GM19239 (cell line): ENCODE measurements around the gene SPATA2L.

Source experiments
- DNase-seq: peaks from one replicate; pipeline ENCODE4 v3.0.0; 2011; ENCODE audit warnings: low spot score; ENCODE audit not compliant: insufficient read length
- FAIRE-seq: peaks from 2 replicates; lab custom pipeline; 2011; peaks lifted over from hg19 to GRCh38; lab: Jason Lieb, UNC

The SPATA2L gene, protein sequence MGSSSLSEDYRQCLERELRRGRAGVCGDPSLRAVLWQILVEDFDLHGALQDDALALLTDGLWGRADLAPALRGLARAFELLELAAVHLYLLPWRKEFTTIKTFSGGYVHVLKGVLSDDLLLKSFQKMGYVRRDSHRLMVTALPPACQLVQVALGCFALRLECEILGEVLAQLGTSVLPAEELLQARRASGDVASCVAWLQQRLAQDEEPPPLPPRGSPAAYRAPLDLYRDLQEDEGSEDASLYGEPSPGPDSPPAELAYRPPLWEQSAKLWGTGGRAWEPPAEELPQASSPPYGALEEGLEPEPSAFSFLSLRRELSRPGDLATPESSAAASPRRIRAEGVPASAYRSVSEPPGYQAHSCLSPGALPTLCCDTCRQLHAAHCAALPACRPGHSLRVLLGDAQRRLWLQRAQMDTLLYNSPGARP

GRCh38 chr16:89701425-89702406 lies at the start of gene SPATA2L:
Gene SPATA2L, minus strand, starts transcription at chr16:89701705. Its CDS starts 473 bp downstream, at chr16:89701232.
- DNase-seq (peak; percentile 96), FAIRE-seq (peak; percentile 96)

- FAIRE-seq: no peak
Measured at GRCh38 chr16:89749637-89750036, 48.1 kb upstream of the SPATA2L start.

DNA sequence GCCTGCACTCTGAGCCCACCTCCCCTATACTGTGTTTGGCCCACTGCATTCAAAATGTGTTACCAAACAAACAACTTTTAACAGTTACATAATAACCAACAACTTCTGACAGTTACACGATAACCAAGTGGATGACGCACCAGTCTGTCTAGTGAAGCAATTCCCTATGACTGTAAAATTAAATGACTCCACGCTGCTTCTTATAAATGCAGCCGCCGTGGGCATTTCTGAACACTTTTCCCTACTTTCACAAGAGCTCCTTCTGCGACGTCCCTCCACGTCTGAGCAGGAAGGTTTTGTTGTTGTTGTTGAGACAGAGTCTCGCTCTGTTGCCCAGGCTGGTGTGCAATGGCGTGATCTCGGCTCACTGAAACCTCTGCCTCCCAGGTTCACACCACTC lies 47.4 kb upstream of the SPATA2L start:
- no peak for FAIRE-seq
- DNase-seq: no peak

More at GRCh38 chr16:89749637-89750036, 48.1 kb upstream of the SPATA2L start:
- no peak for DNase-seq

DNA sequence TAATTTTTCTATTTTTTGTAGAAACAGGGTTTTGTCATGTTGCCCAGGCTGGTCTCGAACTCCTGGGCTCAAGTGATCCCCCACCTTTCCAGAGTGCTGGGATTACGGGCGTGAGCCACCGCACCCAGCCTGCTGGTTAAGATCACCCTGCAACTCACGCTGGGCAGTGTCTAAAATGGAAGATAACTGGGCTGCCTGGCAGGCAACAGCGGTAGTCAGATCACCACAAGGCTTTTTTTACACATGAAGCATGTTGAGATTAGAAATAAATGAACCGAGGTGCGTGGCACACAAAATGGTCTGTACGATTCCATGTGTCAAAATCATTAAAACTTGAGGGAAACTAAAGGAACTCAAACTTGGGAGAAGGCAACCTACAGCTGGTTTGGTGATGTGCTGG lies 46.6 kb upstream of the SPATA2L start:
- no peak for FAIRE-seq

DNA sequence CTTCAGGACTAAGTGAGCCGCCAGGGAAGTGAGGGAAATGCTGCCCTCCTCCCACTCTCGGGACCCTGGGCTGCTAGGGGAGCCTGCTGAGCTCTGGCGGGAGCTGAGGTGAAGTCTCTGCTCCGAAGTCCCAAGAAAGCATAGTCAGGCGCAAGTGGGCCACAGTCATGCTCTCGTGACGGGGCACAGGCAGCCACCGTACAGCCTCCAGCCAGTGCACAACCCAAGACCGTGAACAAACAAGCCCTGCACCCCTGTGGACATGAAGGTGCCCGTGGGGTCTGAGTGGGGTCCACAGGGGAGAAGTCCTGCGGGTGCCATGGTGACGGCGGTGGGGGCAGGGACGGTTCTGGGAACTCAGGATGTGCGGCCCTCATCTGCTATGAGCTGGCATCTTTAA lies 44.5 kb upstream of the SPATA2L start:
- FAIRE-seq: no peak

More for the DNA sequence above, 46.6 kb upstream of the SPATA2L start:
- no peak for DNase-seq

DNA sequence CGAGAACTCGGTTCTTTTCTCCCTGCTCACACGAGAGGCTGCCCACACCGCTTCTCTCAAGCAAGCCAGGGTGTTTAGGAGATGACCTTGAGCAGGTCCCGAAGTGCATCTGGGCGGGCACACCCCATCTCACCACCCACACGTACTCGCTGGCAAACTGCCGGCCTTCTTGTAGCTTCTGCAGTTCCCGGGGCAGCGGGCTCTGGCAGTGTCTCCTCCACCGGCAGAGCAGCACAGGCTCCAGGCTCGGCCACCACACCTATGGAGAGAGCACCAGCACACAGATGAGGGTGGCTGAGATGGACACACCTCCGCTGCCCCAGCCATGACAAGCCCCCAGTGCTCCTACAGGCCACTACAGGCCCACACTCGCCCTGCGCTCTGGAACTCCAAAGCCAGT lies 43.3 kb upstream of the SPATA2L start:
- no peak for DNase-seq
- FAIRE-seq: no peak

More for the DNA sequence above, 44.5 kb upstream of the SPATA2L start:
- DNase-seq: no peak

DNA sequence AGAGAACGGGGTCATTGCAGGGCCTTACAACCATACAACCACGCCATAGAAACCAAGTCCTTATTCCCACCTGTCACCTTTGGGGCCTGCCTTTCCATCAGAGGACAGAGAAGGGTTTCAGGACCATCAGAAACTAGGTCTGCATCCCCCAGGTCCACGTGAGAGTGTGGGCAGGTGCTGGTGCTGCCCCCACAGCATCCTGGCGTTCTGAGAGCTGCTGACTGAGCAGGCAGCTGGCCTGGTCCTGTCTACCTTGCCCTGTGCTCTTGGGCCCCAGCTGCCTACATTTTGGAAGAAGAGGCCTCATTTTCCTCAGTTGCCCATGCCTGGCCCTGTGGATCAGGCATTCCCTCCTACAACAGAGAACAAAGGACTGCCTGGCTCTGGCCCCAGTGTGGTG lies 41.4 kb upstream of the SPATA2L start:
- FAIRE-seq: no peak

GRCh38 chr16:89741342-89742014 lies 40.0 kb upstream of the SPATA2L start:
- FAIRE-seq: no peak
- no peak for DNase-seq

More for the DNA sequence above, 41.4 kb upstream of the SPATA2L start:
- DNase-seq: no peak

DNA sequence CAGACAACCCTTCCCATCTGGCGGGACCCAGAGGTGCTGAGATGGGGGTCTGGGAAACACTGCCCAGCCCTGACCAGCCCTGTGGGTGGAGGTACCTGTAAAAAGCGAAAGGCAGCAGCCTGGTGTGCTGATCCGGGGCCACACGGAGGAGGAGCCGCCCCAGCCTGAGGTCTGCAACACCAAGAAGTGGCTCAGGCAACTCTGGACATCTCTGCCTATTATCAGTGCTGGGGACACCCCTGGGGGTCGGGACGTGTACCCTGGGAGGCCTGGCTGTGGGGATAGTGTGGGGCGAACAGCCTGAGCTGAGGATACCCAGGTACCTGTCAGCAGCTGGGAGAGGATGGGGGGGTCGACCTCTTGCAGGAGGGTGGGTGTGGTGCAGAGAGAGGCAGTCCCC lies 37.9 kb upstream of the SPATA2L start:
- DNase-seq (no peak), FAIRE-seq (no peak)

DNA sequence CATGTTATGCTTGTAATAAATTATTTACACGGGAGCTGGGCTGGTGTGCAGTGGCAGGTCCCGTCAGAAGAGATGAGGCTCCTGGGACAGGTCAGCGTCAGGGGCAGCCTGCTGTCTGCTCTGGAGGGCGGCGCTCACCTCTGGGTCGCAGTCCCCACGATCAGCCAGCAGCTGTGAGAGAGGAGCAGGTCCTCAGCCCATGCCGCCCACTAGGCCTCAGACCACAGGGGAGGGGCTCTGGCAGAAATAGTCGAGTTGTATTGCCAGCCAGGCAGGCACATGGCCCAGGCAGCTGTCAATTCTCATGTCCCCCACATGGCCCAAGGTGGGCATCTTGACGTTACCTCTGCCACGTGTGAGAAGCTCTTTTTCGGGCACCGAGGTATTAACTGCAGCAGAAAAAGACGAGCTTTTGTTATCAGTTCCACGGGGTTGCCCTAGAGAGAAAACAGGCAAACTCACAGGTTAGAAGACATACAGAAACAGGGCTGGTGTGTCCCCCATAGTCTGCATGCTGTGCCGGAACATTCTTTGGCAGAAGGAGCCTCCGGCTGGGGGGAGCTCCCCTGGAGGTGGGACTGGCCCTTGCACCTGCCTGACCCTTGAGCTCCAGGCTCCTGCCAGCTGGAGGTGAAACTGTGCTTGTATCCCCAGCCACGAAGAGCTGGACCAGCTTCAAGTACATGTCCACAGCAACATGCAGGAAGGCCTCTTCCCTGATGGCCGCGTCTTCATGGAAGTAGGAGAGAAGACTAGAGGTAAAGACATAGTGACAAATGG lies 37.2 kb upstream of the SPATA2L start:
- DNase-seq (no peak), FAIRE-seq (no peak)

DNA sequence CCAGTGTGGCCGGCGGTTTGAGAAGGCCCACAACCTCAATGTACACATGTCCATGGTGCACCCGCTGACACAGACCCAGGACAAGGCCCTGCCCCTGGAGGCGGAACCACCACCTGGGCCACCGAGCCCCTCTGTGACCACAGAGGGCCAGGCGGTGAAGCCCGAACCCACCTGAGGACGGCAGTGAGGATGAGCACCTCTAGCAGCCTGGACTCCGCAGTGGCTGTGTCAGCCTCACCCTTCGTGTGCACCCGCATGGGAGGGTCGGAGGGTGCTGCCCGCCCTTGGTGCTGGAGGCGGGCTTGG lies 36.5 kb upstream of the SPATA2L start:
- no peak for DNase-seq
- no peak for FAIRE-seq

GRCh38 chr16:89737341-89738071 lies 36.0 kb upstream of the SPATA2L start:
- DNase-seq (no peak), FAIRE-seq (no peak)

- FAIRE-seq: no peak
- DNase-seq: no peak
Measured at GRCh38 chr16:89736554-89736953, 35.0 kb upstream of the SPATA2L start.

- DNase-seq: no peak
Measured at GRCh38 chr16:89733792-89734191, 32.3 kb upstream of the SPATA2L start.

DNA sequence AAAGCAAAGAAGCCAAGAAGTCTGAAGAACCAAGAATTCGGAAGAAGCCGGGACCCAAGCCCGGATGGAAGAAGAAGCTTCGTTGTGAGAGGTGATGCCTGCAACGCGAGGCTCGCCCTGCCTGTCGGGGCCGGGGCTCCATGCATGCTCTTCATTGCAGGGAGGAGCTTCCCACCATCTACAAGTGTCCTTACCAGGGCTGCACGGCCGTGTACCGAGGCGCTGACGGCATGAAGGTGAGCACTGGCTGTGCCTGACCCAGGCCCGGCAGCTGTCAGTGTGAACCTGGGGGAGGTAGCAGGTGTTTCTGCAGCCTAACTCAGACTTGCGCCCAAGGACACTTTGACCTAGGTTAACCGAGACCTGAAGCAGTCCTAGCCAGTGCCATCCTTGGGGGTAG lies 31.8 kb upstream of the SPATA2L start:
- FAIRE-seq (no peak), DNase-seq (no peak)

More at GRCh38 chr16:89733792-89734191, 32.3 kb upstream of the SPATA2L start:
- FAIRE-seq: no peak

GRCh38 chr16:89732918-89733242 lies 31.4 kb upstream of the SPATA2L start:
- DNase-seq: no peak
- no peak for FAIRE-seq

DNA sequence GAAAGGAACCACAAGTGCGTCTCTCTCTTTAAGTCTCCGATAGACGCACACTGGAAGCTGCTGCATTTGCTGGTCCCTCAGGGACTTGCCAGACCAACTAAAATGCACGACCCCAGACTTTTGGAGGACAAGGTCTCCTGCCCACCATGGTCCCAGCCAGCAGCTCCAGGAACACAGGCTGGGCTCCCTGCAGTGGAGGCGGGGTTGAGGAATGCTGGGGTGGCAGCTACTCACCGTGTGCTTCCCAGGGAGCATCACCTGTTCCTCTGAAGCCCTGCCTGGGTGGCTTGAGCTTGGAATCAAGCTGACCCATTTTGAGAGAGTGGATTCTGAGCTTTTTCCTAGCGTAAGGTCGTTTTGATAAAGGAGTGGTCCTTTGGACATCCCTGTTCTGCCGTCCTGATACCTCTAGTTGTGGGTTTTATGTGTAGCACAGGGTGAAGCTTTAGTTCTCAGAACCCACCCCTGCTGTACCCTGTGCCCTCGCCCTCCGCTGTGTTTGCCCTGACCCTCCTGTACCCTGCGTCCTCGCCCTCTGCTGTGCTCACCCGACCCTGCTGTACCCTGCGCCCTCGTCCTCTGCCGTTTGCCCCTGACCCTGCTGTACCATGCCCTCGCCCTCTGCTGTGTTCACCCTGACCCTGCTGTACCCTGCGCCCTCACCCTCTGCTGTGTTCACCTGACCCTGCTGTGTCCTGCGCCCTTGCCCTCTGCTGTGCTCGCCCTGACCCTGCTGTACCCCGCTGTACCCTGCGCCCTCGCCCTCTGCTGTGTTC lies 30.8 kb upstream of the SPATA2L start:
- FAIRE-seq: no peak
- no peak for DNase-seq

DNA sequence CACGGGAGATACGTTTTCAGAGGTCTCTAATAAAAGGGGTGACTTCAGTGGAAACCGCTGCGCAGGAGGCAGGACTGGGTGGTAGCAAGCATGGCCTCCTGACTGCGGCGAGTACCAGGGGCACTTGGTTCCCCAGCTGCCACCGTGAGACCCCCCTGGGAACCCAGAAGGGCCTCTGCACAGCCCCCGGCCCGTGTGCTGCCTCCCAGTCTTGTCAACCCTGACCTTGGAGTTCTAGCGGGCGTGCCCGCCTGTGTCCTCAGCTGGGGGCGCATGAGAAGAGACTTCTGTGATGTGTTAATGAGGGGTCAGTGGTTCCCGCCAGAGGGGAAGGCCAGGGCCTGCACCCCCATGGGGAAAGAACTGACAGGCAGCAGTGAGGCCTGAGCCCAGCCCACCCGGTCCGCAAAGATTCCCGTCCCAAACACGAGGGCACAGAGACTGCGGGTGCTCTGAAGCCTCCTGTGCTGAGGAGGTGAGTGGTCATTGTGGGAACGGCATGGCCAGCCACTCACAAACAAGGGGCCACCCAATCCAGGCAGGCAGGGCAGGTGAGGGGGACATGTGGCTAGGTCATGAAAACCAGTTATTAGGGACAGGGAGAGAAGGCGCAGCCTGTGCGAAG lies 29.2 kb upstream of the SPATA2L start:
- DNase-seq (no peak), FAIRE-seq (no peak)
